ENCODE data around the gene ACE. TPM values are rescaled to one million over a fixed set of nuclear protein-coding genes. Genes with fewer than 3 reads are reported as not detected.

The ACE gene
- total and polyA plus RNA-seq, 4 donors = 1.1 to 6.9 (median 2.4) TPM

DNA sequence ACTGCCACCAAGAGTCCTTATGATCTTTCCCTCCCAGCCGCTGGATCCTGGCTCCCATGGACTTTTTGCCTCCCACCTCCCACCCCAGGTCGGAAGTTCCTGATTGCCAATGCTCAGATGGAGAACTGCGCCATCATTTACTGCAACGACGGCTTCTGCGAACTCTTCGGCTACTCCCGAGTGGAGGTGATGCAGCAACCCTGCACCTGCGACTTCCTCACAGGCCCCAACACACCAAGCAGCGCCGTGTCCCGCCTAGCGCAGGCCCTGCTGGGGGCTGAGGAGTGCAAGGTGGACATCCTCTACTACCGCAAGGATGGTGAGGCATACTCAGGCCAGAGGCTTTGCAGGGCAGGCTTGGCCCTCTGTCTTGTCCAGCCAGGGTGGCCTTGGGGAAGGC, 47.2 kb downstream of the ACE start (continued):
- TF ChIP-seq EGR1 (IDR thresholded peaks at IDR 0.05; ENCODE audit: low read depth in 2 of 2) (no peak), FOXA2 (IDR thresholded peaks at IDR 0.05) (no peak), TAF1 (conservative IDR thresholded peaks at IDR 0.05) (no peak), HNF4G (IDR thresholded peaks at IDR 0.05) (no peak), RAD21 (IDR thresholded peaks at IDR 0.05) (no peak), HNF4A (conservative IDR thresholded peaks at IDR 0.05) (no peak)
- TF ChIP-seq, protein P1, sequence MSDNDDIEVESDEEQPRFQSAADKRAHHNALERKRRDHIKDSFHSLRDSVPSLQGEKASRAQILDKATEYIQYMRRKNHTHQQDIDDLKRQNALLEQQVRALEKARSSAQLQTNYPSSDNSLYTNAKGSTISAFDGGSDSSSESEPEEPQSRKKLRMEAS (IDR thresholded peaks at IDR 0.05) = no peak

DNA sequence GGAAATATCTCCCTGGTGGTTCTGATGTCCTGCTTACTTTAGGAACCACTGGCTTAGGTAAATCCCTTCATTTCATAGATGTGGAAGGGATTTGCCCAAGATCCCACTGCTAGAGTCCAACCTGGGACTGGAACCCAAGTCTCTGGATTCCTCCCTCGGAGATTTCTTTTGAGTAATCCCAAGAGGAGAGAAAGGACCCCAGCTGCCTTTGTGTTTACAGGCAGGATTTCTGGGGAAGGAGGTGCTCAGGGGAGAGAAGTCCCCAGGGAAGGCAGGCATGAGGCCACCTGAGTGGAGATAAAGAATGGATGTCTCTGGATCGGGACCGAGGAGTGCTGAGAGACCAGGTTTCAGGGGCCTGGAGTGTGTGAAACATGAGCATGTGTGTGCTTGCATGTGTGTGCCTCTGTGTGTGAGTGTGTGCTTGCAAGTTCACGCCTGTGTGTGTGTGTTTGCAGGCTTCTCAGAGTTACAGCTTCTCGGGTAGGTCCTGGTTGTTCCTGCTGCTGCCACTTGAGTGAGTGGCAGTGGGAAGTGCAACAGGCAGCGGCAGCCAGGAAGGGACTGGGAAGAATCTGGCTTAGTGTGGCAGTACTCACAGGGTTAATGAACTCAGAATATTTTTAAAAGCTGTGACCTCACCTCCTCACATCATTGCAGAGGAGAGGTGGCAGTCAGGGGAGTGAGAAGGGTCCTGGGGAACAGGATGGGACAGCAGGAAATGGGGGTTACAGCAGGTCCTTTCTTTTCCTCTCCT, 48.5 kb downstream of the ACE start:
- Histone ChIP-seq H3K9me3 (ENCODE audit: control insufficient read depth in 4 of 4, low read length in 3 of 4) (no peaks in the 10 kb centered on the region), H3K4me3 (ENCODE audit: low read depth in 1 of 3, low read length in 3 of 3) (no peak overlapping the region), H3K9ac (ENCODE audit: low read depth in 1 of 2, low read length in 2 of 2) (no peak overlapping the region), H3K27ac (ENCODE audit: low read depth in 1 of 2, low read length in 2 of 2) (no peak overlapping the region), H3K4me1 (ENCODE audit: control insufficient read depth in 4 of 4, insufficient read depth in 4 of 4, low read length in 3 of 4) (peaks cover 6 to 12% (median 10%) of the 10 kb centered on the region in 4 donors), H3K27me3 (ENCODE audit: control insufficient read depth in 4 of 4, insufficient read depth in 4 of 4, low read length in 3 of 4) (peaks cover 2 to 10% (median 6%) of the 10 kb centered on the region in 4 donors), H3K36me3 (ENCODE audit: control insufficient read depth in 4 of 4, insufficient read depth in 3 of 4, low read depth in 1 of 4, low read length in 3 of 4) (no peaks in the 10 kb centered on the region)
- WGBS = 68% methylated on average over 6 of the region's 6 CpGs
- no peak for DNase-seq (ENCODE audit: low spot score)
- TF ChIP-seq EGR1 (IDR thresholded peaks at IDR 0.05; ENCODE audit: low read depth in 2 of 2) = no peak
- TF ChIP-seq YY1 (IDR thresholded peaks at IDR 0.05) = no peak
- no peak for TF ChIP-seq FOXA2 (IDR thresholded peaks at IDR 0.05)
- TF ChIP-seq, protein P1 (IDR thresholded peaks at IDR 0.05) = no peak
- TF ChIP-seq RXRA (IDR thresholded peaks at IDR 0.05) = no peak
- TF ChIP-seq RAD21 (IDR thresholded peaks at IDR 0.05) = no peak
- TF ChIP-seq HNF4G (IDR thresholded peaks at IDR 0.05) = no peak
- TF ChIP-seq HNF4A (conservative IDR thresholded peaks at IDR 0.05) = no peak
- TF ChIP-seq NR2F2 (IDR thresholded peaks at IDR 0.05) = no peak
- TF ChIP-seq TAF1 (conservative IDR thresholded peaks at IDR 0.05) = no peak

DNA sequence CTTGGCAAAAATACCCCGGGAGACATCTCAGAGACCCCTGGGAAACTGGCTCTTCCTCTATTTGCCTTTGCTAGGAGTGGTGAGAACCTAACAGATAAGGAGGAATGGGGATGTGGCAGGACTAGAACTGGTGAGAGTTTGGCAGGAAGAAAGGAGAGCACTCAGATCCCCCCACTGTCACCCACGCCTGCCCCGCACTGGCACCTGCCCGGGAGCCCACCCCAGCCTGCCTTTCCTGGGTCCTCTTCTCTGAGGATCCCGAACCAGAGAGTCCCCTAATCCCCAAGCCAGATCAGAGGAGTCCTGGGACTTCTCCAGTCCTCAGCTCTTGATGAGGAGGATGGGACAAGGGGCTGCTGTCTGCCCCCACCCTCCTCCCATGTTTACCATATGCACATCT, 50.0 kb downstream of the ACE start:
- DNase-seq (ENCODE audit: low spot score) = no peak
- WGBS = 69% methylated on average over 5 of the region's 5 CpGs
- no peak overlapping the region for H3K27ac ChIP-seq (ENCODE audit: low read depth in 1 of 2, low read length in 2 of 2)
- peaks cover 2 to 10% (median 6%) of the 10 kb centered on the region in 4 donors for H3K27me3 ChIP-seq (ENCODE audit: control insufficient read depth in 4 of 4, insufficient read depth in 4 of 4, low read length in 3 of 4)
- no peak overlapping the region for H3K4me3 ChIP-seq (ENCODE audit: low read depth in 1 of 3, low read length in 3 of 3)
- no peak overlapping the region for H3K9ac ChIP-seq (ENCODE audit: low read depth in 1 of 2, low read length in 2 of 2)
- H3K36me3 ChIP-seq (ENCODE audit: control insufficient read depth in 4 of 4, insufficient read depth in 3 of 4, low read depth in 1 of 4, low read length in 3 of 4) = no peaks in the 10 kb centered on the region
- H3K9me3 ChIP-seq (ENCODE audit: control insufficient read depth in 4 of 4, low read length in 3 of 4) = no peaks in the 10 kb centered on the region
- H3K4me1 ChIP-seq (ENCODE audit: control insufficient read depth in 4 of 4, insufficient read depth in 4 of 4, low read length in 3 of 4) = peaks cover 0 to 5% (median 0%) of the 10 kb centered on the region in 4 donors
- TF ChIP-seq SP1 (IDR thresholded peaks at IDR 0.05) (no peak), NR2F2 (IDR thresholded peaks at IDR 0.05) (no peak)

DNA sequence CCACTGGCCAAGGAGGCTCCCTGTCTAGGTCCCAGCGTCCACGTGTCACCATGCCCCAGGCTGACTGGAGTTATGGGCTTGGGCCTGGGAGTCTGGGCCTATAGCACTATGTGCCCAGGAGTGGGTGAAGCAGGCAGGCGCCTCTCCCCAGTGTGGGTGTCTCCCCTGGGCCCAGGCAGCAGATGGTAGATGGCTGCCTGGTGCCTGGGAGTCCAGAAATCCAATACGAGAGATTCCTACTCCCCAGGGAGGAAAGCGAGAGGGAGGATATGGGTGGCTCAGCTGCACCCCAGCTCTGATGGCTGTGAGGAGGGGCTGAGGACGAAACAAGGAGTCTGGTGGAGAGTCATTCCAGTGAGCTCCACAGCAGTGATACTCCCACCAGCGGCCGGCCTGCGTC, 51.3 kb downstream of the ACE start:
- no peak for DNase-seq (ENCODE audit: low spot score)
- H3K9me3 ChIP-seq (ENCODE audit: control insufficient read depth in 4 of 4, low read length in 3 of 4) = no peaks in the 10 kb centered on the region
- no peak for TF ChIP-seq GABPA (IDR thresholded peaks at IDR 0.05 in 1 of 2, conservative IDR thresholded peaks at IDR 0.05 in 1 of 2)
- TF ChIP-seq EGR1 (IDR thresholded peaks at IDR 0.05; ENCODE audit: low read depth in 2 of 2) = no peak
- TF ChIP-seq, protein P2, sequence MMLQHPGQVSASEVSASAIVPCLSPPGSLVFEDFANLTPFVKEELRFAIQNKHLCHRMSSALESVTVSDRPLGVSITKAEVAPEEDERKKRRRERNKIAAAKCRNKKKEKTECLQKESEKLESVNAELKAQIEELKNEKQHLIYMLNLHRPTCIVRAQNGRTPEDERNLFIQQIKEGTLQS (IDR thresholded peaks at IDR 0.05) = no peak
- no peak for TF ChIP-seq FOXA2 (IDR thresholded peaks at IDR 0.05)
- TF ChIP-seq RXRA (IDR thresholded peaks at IDR 0.05) = no peak
- H3K4me1 ChIP-seq (ENCODE audit: control insufficient read depth in 4 of 4, insufficient read depth in 4 of 4, low read length in 3 of 4) = peaks cover 0 to 2% (median 0%) of the 10 kb centered on the region in 4 donors
- no peak overlapping the region for H3K4me3 ChIP-seq (ENCODE audit: low read depth in 1 of 3, low read length in 3 of 3)
- peaks cover 2 to 10% (median 6%) of the 10 kb centered on the region in 4 donors for H3K27me3 ChIP-seq (ENCODE audit: control insufficient read depth in 4 of 4, insufficient read depth in 4 of 4, low read length in 3 of 4)
- WGBS = 92% methylated on average over 9 of the region's 9 CpGs
- no peak overlapping the region for H3K9ac ChIP-seq (ENCODE audit: low read depth in 1 of 2, low read length in 2 of 2)
- no peaks in the 10 kb centered on the region for H3K36me3 ChIP-seq (ENCODE audit: control insufficient read depth in 4 of 4, insufficient read depth in 3 of 4, low read depth in 1 of 4, low read length in 3 of 4)
- no peak overlapping the region for H3K27ac ChIP-seq (ENCODE audit: low read depth in 1 of 2, low read length in 2 of 2)
